Sciatic nerve (tissue), 2 donors: ENCODE data around the gene BAG1. TPM values are rescaled to one million over a fixed set of nuclear protein-coding genes. Genes with fewer than 3 reads are reported as not detected.

Source experiments
- ATAC-seq: fragments of 200-7000 bp; cut with Tn5 transposase; one replicate; pipeline ENCODE4 v1.9.1; 2020; ENCODE audit warnings: mild to moderate bottlenecking, moderate library complexity
- DNase-seq: peaks from one replicate; pipeline ENCODE4 v3.0.0-alpha.2; 2020; ENCODE audit warnings: low spot score
- intact Hi-C: fragments of 100-400 bp; cut with DNase I; formaldehyde crosslinking; loops from one replicate; pipeline ENCODE4 v1.14.2; 2022
- total RNA-seq: library from RNA; stranded (reverse); fragmentation: NEBNext Ultra II Directional; extraction: Animal tissue kit (Norgen Biotek cat#: 25700); gene quantifications from one replicate; pipeline ENCODE4 v1.2.1, GENCODE V29; 2021
- donor health status: DM: no; HTN: no; CAD: no.
- donor health status: DM: no; HTN: no; CAD: no.

Gene BAG1
- total RNA-seq, 1 donor from 2014 or later: 85.6 TPM

DNA sequence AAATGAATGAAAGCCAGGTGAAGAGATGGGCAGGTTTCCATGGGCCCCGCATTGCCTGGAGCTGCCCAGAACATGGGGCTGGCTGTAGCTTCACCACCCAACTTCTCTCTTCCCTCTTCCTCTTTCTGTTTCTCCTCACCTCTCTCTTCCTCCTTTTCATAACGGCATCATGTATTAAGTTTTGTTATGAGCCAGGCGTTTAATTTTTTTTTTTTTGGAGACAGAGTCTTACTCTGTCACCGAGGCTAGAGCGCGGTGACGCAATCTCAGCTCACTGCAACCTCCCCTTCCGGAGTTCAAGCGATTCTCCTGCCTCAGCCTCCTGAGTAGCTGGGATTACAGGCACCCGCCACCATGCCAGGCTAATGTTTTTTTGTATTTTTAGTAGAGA is 37.5 kb downstream of the BAG1 start:
- ATAC-seq (peak; percentile 77), DNase-seq (no peak)
- intact Hi-C loops: loop anchor here (5.0 kb wide), 1 partner anchor 145 kb away; no protein-coding TSS in a partner anchor

DNA sequence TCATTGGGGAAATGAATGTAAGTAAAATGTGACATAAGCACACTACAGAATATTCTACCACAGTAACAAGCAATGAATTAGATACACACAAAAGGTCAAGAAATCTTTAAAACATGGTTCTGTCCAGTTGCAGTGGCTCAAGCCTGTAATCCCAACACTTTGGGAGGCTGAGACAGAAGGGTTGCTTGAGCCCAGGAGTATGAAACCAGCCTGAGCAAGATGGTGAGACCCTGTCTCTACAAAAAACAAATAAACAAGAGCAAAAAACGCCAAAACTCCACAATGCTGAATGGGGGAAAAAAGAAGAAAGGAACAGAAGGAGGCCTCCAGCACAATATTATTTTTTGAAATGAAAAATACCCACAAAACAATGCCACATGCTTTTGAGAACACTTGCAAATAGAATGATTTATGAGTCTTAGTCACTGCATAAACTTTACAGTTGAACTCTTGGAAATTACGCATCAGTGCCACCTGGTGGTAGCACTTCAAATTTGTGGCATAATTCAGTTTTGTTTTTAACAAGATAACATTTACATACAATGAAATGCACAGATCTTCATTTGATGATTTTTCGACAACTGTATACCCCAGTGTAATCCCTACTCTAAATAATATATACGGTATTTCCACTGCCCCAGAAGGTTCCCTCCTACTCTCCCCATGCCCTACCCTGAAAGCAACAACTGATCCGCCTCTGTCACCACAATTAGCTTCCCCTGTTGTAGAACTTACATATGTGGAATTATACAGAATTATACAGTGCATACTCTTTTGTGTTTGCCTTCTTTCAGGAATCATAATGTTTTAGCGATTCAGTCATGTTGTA is 39.0 kb downstream of the BAG1 start:
- DNase-seq (peak; percentile 81), ATAC-seq (peak; percentile 70)
- intact Hi-C loops: loop anchor here (5.0 kb wide), 1 partner anchor 143 kb away; no protein-coding TSS in a partner anchor

DNA sequence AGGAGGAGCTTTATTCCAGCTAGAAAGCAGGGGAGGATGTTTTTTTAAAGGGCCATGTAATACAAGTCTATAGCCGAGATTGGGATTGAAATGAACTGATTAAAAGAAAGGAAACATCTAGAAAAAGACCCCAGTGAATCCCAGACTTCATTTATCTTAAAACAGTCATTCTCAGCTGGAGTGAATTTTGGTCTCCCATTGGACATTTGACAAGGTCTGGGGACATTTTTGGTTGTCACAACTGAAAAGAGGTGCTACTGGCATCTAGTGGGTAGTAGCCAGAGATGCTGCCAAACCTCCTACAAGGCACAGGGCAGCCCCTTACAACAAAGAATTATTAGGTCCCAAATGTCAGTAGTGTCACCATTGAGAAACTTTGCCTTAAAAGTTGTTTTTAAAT is 40.8 kb downstream of the BAG1 start:
- DNase-seq: peak; percentile 7
- intact Hi-C loops: no loop called here
- ATAC-seq: no peak

DNA sequence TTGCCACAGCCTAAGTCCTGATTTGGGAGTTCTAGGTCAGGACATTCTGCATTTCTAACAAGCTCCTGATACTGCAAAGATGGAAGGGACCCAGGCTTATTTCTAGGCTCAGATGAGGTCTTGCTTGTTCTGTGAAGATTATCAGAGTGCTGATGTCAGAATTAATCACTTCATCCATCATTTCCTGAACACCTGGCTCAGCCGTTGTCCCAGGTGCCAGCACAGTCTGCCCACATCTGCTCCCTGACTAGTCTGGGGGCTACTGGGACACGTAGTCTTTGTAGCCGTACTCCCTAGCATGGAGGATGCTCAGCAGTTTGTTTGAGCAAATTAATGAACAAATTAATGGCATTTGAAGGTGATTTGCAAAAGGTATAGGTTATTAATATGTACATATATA is 42.5 kb downstream of the BAG1 start:
- intact Hi-C loops: no loop called here
- DNase-seq (no peak), ATAC-seq (no peak)

DNA sequence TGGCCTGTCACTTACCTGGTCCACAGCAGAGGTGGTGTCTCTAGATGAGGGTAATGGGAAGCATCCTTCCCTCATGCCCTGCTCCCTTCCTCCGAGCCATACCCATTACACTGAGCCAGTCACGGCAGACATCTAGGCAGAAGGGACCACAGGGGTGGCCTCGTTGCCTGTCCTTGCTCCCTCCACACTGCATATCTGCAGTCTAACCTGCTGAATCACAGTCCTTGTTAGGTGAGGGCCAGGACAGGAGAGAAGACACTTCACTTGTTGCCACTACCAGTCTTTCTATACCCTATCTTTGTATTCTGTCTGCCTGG is 43.0 kb downstream of the BAG1 start:
- intact Hi-C loops: no loop called here
- DNase-seq (no peak), ATAC-seq (peak; percentile 18)

DNA sequence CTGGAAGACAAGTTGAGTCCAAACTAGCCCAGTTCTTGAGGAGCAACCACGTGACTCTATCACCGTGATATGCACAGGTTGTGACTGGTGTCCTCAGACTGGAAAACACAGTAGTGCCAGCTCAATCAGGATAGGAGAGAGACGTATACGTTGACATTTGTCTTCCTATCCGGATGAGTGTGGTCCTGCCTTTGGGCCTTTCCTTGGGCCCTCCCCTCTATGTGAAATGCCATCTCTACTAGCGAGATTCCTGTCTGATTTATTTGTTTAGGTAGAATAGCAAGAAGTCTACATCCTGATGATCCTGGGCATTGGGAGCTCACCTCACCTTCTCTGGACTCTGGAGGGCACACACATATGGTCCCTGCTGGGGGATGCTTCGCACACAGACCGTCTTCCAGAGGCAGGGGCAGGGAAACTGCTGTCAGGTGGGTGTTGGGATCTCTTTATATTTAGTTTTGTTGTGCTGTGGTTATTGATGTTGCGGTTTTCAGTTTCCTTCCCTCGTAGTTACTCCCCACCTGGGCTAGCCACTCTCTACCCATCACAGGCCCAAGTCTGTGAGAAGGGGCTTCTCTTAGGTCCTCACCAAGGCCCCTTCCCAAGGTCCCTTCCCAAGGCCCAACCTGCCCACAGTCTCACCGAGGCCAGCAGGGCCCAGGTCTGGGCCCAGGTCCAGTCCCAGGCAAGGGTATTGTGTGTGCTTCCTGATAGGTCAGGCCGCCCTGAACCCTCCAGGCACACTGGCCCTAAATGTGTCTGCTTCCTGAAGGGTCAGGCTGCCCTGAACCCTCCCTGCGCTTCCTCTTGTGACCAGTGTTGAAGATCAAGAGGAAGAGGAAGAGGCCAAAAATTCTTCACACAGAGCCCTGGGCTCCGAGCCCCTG is 43.6 kb downstream of the BAG1 start:
- peak; percentile 42 for ATAC-seq
- DNase-seq: no peak
- intact Hi-C loops: no loop called here

DNA sequence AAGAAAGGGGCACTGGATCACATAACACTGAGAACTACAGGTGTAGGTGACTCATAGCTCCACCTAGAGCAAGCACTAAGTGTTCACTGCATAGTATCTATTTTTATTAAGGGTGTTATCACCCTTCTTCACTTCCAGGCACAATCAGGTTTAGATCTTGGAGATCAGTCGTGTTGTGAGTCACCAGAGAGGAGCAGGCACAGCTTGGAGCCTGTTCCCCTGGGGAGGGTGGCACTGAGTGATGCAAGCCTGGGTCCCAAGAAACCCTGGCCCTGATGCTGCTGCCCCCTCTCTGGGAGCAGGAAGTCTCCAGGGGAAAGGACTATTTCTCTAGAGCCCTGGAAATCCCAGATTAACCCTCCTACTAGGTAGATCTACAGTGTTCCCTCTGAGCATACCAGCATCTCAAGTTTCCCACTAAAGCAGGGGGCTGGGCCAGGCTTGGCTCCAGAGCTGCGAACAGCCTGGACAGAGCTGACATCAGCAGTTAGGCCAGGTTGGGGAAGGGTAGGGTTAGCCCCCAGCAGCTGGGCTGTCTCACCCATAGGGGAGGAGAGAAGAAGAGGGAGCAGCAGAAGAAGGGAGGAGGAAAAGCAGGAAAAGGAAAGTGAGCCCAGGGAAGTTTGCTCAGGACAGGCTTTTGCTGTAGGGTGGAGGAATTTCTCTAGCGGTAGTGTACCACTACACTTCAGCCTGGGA is 52.7 kb downstream of the BAG1 start:
- no peak for ATAC-seq
- intact Hi-C loops: no loop called here
- no peak for DNase-seq

DNA sequence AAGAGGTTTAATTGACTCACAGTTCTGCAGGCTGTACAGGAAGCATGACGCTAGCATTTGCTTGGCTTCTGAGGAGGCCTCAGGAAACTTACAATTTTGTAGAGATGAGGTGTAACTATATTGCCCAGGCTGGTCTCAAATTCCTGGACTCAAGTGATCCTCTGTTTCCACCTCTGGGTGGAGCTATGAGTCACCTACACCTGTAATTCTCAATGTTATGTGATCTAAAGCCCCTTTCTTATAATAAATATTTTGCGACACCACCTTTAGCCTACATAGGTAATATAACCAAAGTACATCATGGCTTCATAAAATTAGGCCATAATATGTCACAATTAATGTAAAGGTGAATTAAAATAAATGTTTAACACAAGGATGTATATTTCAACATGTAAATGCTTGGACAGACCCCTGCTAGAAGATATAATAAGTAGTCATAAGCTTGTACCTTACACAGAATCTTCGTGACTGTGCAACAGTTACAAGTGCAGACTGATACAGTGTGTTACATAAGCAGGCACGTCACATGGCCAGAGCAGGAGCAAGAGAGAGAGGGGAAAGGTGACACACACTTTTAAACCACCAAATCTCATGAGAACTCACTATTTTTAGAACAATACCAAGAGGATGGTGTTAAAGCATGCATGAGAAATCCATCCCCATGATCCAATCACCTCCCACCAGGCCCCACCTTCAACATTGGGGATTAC is 54.3 kb downstream of the BAG1 start:
- ATAC-seq: peak; percentile 26
- DNase-seq: no peak
- intact Hi-C loops: no loop called here

DNA sequence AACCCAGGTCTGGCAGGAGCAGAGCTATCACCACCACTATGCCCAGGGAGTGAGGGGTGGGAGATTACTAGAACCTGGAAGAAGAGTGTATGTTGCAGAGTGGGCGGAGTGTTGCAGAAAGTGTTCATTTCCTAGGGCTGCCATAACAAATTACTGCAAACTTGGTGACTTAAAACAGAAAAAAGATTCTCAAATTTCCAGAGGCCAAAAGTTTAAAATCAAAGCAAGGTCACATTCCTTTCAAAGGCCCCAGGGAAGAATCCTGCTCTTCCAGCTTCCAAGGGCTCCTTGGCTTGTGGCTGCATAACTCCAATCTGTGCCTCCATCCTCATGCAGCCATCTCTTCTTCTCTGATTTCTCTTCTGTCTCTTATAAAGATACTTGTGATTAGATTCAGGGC is 55.1 kb downstream of the BAG1 start:
- DNase-seq: no peak
- no peak for ATAC-seq
- intact Hi-C loops: no loop called here

DNA sequence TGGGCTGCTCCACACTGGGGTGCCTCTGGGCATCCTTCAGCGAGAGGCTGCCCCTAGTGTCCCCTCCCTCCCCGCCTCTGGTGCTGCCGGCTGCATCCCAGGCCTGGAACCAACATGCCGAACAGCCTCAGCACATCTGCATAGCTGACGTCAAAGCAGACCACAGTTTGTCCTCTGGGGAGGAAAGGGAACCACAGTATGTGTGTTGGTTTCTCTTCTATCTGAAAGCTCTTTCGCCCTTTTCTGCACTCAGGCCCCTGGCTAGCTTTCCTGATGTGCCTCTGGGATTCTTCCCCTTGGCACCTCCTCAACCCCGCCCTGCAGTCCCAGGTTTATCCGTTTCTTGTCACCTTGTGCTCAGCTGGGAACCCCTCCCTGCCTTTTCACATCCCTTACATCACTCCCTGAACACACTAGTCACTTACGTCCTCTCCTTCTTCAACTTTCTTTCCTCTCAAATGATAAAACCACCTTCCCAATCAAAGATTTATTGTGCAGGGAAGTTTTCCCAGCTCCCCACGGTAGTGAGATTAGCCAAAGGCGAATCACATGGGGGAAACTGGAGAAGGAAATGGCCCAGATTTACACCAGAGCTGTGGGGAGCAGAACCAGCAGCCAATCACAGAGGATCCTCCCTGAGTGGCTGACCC is 61.8 kb downstream of the BAG1 start:
- ATAC-seq (peak; percentile 93), DNase-seq (peak; percentile 77)
- intact Hi-C loops: no loop called here

Other genes starting within 250 kb of the BAG1 start
- 108 TPM for gene DNAJA1, start 239.4 kb downstream of the BAG1 start, total RNA-seq
- gene SMU1, start 188.0 kb downstream of the BAG1 start, total RNA-seq: 23.8 TPM
- 85.3 TPM for gene B4GALT1, start 97.4 kb downstream of the BAG1 start, total RNA-seq
- not detected for gene SPINK4, start 24.5 kb downstream of the BAG1 start, total RNA-seq
- gene CHMP5, start 341 bp upstream of the BAG1 start, total RNA-seq: 73.0 TPM
- gene NFX1, start 25.8 kb upstream of the BAG1 start, total RNA-seq: 45.8 TPM
- gene AQP7, start 137.9 kb upstream of the BAG1 start, total RNA-seq: 36.7 TPM
- 23.7 TPM for gene AQP3, start 182.9 kb upstream of the BAG1 start, total RNA-seq
- gene NOL6, start 209.2 kb upstream of the BAG1 start, total RNA-seq: 26.0 TPM